ENCODE measurements around the gene HECTD2. TPM values are rescaled to one million over a fixed set of nuclear protein-coding genes. Genes with fewer than 3 reads are reported as not detected.
A peak's percentile ranks its signal among the peaks of the same experiment; 100 is the strongest.

HECTD2 gene
- polyA plus RNA-seq, 1 donor from 2014 or later, result 87.6 TPM

DNA sequence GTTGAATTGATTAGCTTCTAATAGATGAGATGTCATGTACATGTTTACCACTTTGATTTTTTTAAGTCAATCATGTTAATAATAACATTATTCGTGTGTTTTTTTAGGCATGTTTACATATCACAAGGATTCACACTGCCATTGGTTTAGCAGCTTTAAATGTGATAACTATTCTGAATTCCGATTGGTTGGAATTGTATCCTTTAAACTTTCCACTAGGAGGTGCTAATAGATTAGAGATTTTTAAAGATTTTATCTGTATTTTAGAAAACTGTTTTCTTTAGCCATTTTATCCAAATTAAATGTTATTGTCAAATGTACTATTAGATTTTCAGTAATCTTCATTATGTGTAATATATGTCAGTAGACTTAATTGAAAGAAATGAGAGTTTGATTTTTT is 83.2 kb downstream of the HECTD2 start:
- H3K9me3 ChIP-seq (ENCODE audit: low read length), result no peaks in the 10 kb centered on the region
- H2AFZ ChIP-seq (ENCODE audit: low read depth, low read length), result no peak overlapping the region
- H3F3A ChIP-seq (ENCODE audit: insufficient read depth, low read length, poor library complexity, severe bottlenecking), result no peaks in the 10 kb centered on the region
- TF ChIP-seq, protein P1, sequence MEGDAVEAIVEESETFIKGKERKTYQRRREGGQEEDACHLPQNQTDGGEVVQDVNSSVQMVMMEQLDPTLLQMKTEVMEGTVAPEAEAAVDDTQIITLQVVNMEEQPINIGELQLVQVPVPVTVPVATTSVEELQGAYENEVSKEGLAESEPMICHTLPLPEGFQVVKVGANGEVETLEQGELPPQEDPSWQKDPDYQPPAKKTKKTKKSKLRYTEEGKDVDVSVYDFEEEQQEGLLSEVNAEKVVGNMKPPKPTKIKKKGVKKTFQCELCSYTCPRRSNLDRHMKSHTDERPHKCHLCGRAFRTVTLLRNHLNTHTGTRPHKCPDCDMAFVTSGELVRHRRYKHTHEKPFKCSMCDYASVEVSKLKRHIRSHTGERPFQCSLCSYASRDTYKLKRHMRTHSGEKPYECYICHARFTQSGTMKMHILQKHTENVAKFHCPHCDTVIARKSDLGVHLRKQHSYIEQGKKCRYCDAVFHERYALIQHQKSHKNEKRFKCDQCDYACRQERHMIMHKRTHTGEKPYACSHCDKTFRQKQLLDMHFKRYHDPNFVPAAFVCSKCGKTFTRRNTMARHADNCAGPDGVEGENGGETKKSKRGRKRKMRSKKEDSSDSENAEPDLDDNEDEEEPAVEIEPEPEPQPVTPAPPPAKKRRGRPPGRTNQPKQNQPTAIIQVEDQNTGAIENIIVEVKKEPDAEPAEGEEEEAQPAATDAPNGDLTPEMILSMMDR (IDR thresholded peaks at IDR 0.05; ENCODE audit: poor library complexity, severe bottlenecking), result peak; percentile 47
- TF ChIP-seq SMC3 (conservative IDR thresholded peaks at IDR 0.05; ENCODE audit: poor library complexity), result no peak
- TF ChIP-seq REST (IDR thresholded peaks at IDR 0.05; ENCODE audit: borderline replicate concordance), result no peak
- no peak for TF ChIP-seq EZH2 (IDR thresholded peaks at IDR 0.05; ENCODE audit: borderline replicate concordance, insufficient read depth, low read length, poor library complexity, severe bottlenecking)
- peak; percentile 37 for TF ChIP-seq RAD21 (conservative IDR thresholded peaks at IDR 0.05)
- H3K36me3 ChIP-seq (ENCODE audit: insufficient read depth, low read length), result no peaks in the 10 kb centered on the region
- H4K20me1 ChIP-seq (ENCODE audit: insufficient read depth), result no peaks in the 10 kb centered on the region
- no peaks in the 10 kb centered on the region for H3K79me2 ChIP-seq (replicated peaks; ENCODE audit: insufficient read depth, low read length)
- no peak overlapping the region for H3K4me3 ChIP-seq (ENCODE audit: low read length)
- H3K4me2 ChIP-seq (ENCODE audit: low read length), result no peak overlapping the region
- H3K9me2 ChIP-seq (ENCODE audit: insufficient read depth, low read length), result no peaks in the 10 kb centered on the region
- H3K27ac ChIP-seq (ENCODE audit: low read length), result no peak overlapping the region
- no peaks in the 10 kb centered on the region for H3K27me3 ChIP-seq (ENCODE audit: insufficient read depth, low read depth, low read length)
- no peak overlapping the region for H3K9ac ChIP-seq (ENCODE audit: low read length)

- H3K9me3 ChIP-seq (ENCODE audit: low read length), result no peaks in the 10 kb centered on the region
- no peak overlapping the region for H3K4me3 ChIP-seq (ENCODE audit: low read length)
- H3K36me3 ChIP-seq (ENCODE audit: insufficient read depth, low read length), result peaks cover 10% of the 10 kb centered on the region
- no peaks in the 10 kb centered on the region for H3K27me3 ChIP-seq (ENCODE audit: insufficient read depth, low read depth, low read length)
- H3K4me2 ChIP-seq (ENCODE audit: low read length), result no peak overlapping the region
- H4K20me1 ChIP-seq (ENCODE audit: insufficient read depth), result no peaks in the 10 kb centered on the region
- H3K79me2 ChIP-seq (replicated peaks; ENCODE audit: insufficient read depth, low read length), result no peaks in the 10 kb centered on the region
- no peaks in the 10 kb centered on the region for H3K9me2 ChIP-seq (ENCODE audit: insufficient read depth, low read length)
- TF ChIP-seq TAF1 (IDR thresholded peaks at IDR 0.05; ENCODE audit: low read depth) (no peak), EP300 (conservative IDR thresholded peaks at IDR 0.05; ENCODE audit: poor library complexity, severe bottlenecking) (no peak), REST (IDR thresholded peaks at IDR 0.05; ENCODE audit: borderline replicate concordance) (no peak), MXI1 (conservative IDR thresholded peaks at IDR 0.05; ENCODE audit: poor library complexity, severe bottlenecking) (no peak), POLR2AphosphoS5 (IDR thresholded peaks at IDR 0.05) (no peak), SMC3 (conservative IDR thresholded peaks at IDR 0.05; ENCODE audit: poor library complexity) (no peak)
- TF ChIP-seq, protein P1 (IDR thresholded peaks at IDR 0.05; ENCODE audit: poor library complexity, severe bottlenecking), result no peak
- no peak overlapping the region for H3K9ac ChIP-seq (ENCODE audit: low read length)
- no peak overlapping the region for H2AFZ ChIP-seq (ENCODE audit: low read depth, low read length)
- no peaks in the 10 kb centered on the region for H3F3A ChIP-seq (ENCODE audit: insufficient read depth, low read length, poor library complexity, severe bottlenecking)
- H3K27ac ChIP-seq (ENCODE audit: low read length), result no peak overlapping the region
Measured at GRCh38 chr10:91495402-91495801, 85.3 kb downstream of the HECTD2 start.
